ENCODE measurements around the gene PHF1. TPM values are rescaled to one million over a fixed set of nuclear protein-coding genes. Genes with fewer than 3 reads are reported as not detected.

Gene PHF1
- total RNA-seq, 2 experiments from 2014 or later: 31.9 to 32.6 TPM

DNA sequence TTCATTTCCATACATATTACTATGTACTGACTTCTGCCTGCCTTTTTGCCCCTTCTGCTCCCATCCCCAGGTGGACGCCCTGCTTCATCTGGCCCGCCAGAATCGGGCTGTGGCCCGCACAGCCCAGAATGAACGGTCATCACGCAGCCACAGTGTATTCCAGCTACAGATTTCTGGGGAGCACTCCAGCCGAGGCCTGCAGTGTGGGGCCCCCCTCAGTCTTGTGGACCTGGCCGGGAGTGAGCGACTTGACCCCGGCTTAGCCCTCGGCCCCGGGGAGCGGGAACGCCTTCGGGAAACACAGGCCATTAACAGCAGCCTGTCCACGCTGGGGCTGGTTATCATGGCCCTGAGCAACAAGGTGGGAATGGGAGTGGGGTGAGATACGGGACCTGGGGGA, 4.7 kb upstream of the PHF1 start:
- ATAC-seq (no peak), DNase-seq (no peak)
- H3K36me3 Mint-ChIP-seq (ENCODE audit: low read depth): peaks cover 60% of the 10 kb centered on the region
- no peak overlapping the region for H3K4me3 Mint-ChIP-seq
- CTCF ChIA-PET: no interaction called here
- no peaks in the 10 kb centered on the region for H3K27me3 Mint-ChIP-seq
- intact Hi-C loops (cut with micrococcal nuclease): no loop called here
- peaks cover 13% of the 10 kb centered on the region for H3K4me1 Mint-ChIP-seq (ENCODE audit: low read depth)
- POLR2A ChIA-PET: interaction anchor here (1.2 to 1.5 kb wide), 3 partner anchors 11 to 13 kb away, joined by 3 to 5 read pairs (median 4); no protein-coding TSS in a partner anchor
- no peak for TF ChIP-seq CTCF (IDR thresholded peaks at IDR 0.05)
- no peaks in the 10 kb centered on the region for H3K9me3 Mint-ChIP-seq
- H3K27ac Mint-ChIP-seq: no peak overlapping the region

GRCh38 chr6:33407132-33407718, 3.6 kb upstream of the PHF1 start:
- ChIA-PET POLR2A (interaction anchor here (1.2 kb wide), 1 partner anchor 15 kb away, joined by 4 read pairs; the partner anchor contains the start of gene KIFC1), CTCF (interaction anchor here (1.6 to 1.9 kb wide), 2 partner anchors 11 to 17 kb away, joined by 6 to 7 read pairs; no protein-coding TSS in a partner anchor)
- ATAC-seq (no peak), DNase-seq (no peak)
- peaks cover 55% of the 10 kb centered on the region for H3K36me3 Mint-ChIP-seq (ENCODE audit: low read depth)
- H3K4me3 Mint-ChIP-seq: no peak overlapping the region
- intact Hi-C loops (cut with micrococcal nuclease): no loop called here
- H3K27ac Mint-ChIP-seq: no peak overlapping the region
- TF ChIP-seq CTCF (IDR thresholded peaks at IDR 0.05): no peak
- H3K27me3 Mint-ChIP-seq: no peaks in the 10 kb centered on the region
- H3K9me3 Mint-ChIP-seq: no peaks in the 10 kb centered on the region
- H3K4me1 Mint-ChIP-seq (ENCODE audit: low read depth): peaks cover 21% of the 10 kb centered on the region

DNA sequence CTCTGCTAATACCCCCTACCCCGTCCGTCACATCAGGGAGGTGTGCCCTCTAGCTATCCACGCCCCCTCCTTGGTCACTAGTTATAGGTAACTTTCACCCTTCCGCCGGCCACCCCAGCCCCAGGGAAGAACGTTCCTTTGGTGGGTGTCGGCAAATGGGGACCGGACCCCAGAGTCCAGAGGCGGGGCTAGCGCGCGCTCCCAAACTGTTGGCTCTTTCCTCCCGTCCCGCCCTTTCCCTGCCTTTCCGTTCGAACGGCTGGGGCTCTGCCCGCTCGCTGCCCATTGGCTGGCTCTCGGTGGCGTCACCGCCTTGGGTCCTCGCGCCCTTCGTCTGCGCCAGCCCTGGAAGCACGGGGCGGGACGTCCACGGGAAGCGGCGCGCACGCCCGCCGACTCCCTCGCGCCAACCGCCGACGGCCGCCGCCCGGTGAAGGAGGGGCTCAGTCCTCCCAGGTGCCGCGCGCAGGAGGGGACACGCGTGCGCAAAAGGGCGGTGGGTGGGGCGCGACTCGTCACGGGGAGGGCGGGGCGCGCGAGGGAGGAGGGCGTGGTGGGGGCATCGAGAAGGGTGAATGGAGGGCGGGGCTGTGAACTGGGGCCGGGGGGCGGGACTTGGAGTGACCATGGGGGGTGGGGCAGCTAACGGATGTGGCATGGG, 634 bp upstream of the PHF1 start:
- Mint-ChIP-seq H3K4me1 (ENCODE audit: low read depth) (peaks cover 46% of the 10 kb centered on the region), H3K36me3 (ENCODE audit: low read depth) (peaks cover 44% of the 10 kb centered on the region), H3K4me3 (peak overlapping the region; percentile 87), H3K9me3 (no peaks in the 10 kb centered on the region), H3K27me3 (no peaks in the 10 kb centered on the region), H3K27ac (peak overlapping the region; percentile 90)
- DNase-seq: peak; percentile 97
- intact Hi-C loops (cut with micrococcal nuclease): loop anchor here (1.0 kb wide), 1 partner anchor 19 kb away; the partner anchor contains the start of gene KIFC1
- ChIA-PET CTCF (interaction anchor here (1.0 to 2.0 kb wide), 4 partner anchors 13 to 21 kb away, joined by 3 to 9 read pairs (median 6); no protein-coding TSS in a partner anchor), POLR2A (interaction anchor here (1.0 to 1.4 kb wide), 3 partner anchors 9 to 18 kb away, joined by 3 to 6 read pairs (median 4); partner anchors contain the start of genes KIFC1 and SYNGAP1)
- no peak for TF ChIP-seq CTCF (IDR thresholded peaks at IDR 0.05)
- peak; percentile 81 for ATAC-seq

DNA sequence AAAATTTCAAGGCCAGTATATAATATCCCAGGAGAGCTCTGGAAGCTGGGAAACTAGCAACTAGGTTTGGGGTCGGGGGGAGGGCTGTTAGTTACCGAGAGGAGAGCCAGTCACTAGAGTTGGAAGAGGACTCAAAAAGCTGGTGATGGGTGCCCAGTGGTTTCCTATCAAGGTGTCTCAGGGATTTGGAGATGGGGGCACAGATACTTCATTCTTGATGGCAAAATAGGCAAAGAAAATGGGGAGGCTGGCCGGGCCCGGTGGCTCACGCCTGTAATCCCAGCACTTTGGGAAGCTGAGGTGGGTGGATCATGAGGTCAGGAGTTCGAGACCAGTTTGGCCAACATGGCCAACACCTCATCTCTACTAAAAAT, 805 bp downstream of the PHF1 start:
- DNase-seq (no peak), ATAC-seq (no peak)
- ChIA-PET POLR2A (interaction anchor here (1.0 to 1.8 kb wide), 4 partner anchors 14 to 140 kb away, joined by 3 to 11 read pairs (median 6); partner anchors contain the start of genes RPS18, VPS52 and WDR46), CTCF (interaction anchor here (0.7 kb wide), 1 partner anchor 19 kb away, joined by 4 read pairs; no protein-coding TSS in a partner anchor)
- no peaks in the 10 kb centered on the region for H3K27me3 Mint-ChIP-seq
- peaks cover 57% of the 10 kb centered on the region for H3K4me1 Mint-ChIP-seq (ENCODE audit: low read depth)
- H3K36me3 Mint-ChIP-seq (ENCODE audit: low read depth): peaks cover 45% of the 10 kb centered on the region
- no peaks in the 10 kb centered on the region for H3K9me3 Mint-ChIP-seq
- H3K27ac Mint-ChIP-seq: peak overlapping the region; percentile 87
- H3K4me3 Mint-ChIP-seq: peak overlapping the region; percentile 80
- TF ChIP-seq CTCF (IDR thresholded peaks at IDR 0.05): no peak
- intact Hi-C loops (cut with micrococcal nuclease): no loop called here

Data from activated CD8-positive, alpha-beta T cell treated with anti-CD3 and anti-CD28 coated beads for 36 hours (primary cell).